Fibroblast of skin of left biceps (primary cell): ENCODE measurements around the gene CDC42BPG.
A peak's percentile ranks its signal among the peaks of the same experiment; 100 is the strongest.
"Not testable (repeated sequence)": the region's sequence is repeated elsewhere in the genome, so short reads cannot be mapped to it uniquely, and the experiment has no call there.

ENCODE experiments used
- DNase-seq, 2 experiments: peaks; one replicate each; pipeline ENCODE4 v3.0.0-alpha.2; 2013; ENCODE audit warnings: low read depth in 2 of 2

CDC42BPG gene

DNA sequence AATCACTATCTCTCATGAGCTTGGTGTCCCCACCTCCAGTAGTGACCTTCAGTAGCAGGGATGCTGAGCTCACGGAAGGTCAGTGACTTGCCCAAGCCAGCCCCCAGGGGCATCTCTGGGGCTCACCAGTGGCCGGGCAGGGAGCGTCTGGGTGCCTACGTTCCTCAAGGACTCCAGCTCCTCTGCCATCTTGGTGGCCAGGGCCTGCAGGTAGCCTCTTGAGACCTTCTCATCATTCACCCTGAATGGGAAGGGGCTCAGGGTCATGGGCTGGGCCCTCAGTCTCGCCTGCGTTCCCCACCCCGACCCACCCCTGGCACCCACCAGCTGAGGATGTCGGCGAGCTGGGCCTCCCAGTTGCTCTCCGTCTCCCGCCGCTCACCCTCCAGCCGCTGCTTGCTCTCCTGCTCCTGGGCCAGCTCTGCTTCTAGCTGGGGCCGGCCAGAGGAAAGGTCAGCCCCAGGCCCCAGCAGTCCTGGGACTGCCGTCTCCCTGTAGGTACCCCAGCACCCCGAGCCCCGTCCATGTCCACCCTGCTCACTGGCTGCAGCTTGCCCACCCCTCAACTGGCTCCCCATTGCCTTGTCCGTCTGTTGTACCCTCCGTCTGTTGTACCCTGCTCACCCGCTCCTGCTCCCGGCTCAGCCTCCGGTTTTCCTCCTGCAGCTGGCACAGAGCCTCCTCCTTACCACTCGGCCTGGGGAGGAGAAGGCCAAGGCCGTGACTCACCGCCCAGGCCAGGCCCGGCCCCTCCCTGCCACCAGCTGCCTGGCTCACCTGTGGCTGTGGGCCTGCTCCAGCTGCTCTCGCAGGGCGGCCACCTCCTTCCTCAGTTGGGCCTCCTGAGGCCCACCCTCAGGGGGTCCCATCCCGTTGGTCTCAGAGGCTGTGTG is 9.5 kb downstream of the CDC42BPG start:
- no peak for DNase-seq

DNA sequence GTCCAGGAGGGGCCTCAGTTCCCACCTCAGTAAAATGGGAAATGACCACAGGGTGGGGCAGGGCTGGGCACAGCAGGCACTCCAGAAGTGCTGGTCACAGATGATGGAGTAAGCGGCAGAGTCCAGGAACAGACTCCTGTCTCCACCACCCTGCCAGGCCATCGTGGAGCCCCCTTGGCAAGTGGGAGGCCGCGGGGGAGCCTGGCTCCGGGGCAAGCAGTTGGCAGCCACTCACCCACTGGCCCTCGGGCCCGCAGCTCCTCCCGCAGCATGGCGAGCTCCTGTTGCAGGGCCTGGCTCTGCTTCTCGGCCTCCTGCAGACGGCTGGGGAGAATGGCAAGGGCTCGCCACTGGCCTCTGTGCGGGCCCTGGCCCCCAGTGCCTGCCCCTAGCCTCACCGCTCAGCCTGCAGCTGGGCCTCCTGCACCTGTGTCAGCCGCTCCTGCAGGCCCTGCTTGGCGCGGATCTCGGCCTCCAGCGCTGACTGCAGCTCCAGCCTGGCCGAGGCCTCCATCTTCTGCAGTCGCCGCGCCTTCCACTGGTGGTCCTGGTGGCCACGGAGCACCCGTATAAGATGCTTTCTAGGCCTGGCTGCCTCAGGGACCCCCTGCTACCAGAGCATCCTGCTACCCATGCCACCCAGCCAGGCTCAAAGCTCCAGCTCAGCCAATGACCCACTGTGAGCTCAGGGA is 10.3 kb downstream of the CDC42BPG start:
- DNase-seq: no peak

DNA sequence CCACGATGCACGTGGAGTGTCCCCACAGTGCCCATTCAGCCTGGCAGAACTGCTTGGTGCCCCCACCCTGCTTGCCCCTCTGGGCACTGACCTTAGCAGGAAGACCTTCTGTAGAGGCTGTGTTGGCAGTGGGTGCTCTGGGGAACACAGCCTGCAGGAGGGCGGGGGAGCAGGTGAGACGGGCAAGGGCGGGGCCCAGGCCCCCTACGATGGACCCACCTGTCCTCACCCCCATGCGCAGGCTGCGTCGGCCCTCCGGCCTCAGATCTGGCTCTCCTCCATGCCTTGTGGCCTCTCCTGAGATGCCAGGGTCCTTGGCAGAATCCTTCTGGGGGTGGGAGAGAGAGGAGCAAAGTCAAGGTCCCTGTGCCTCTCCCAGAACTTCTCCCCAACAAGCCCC is 10.9 kb downstream of the CDC42BPG start:
- no peak for DNase-seq

DNA sequence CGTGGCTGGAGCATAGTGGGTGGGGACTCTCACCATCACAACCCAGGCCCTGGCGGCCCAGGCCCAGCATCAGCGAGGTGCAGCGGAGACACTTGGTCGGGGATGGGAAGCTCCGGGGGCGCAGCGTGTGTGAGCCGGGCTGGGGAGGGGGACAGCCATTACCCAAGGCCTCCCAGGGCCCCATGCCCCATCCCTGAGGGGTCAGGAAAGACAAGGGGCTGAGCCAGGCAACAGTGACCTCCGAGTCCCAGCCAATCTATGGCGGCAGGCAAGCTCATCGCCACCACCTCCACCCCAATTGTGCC is 11.3 kb downstream of the CDC42BPG start:
- DNase-seq: no peak

DNA sequence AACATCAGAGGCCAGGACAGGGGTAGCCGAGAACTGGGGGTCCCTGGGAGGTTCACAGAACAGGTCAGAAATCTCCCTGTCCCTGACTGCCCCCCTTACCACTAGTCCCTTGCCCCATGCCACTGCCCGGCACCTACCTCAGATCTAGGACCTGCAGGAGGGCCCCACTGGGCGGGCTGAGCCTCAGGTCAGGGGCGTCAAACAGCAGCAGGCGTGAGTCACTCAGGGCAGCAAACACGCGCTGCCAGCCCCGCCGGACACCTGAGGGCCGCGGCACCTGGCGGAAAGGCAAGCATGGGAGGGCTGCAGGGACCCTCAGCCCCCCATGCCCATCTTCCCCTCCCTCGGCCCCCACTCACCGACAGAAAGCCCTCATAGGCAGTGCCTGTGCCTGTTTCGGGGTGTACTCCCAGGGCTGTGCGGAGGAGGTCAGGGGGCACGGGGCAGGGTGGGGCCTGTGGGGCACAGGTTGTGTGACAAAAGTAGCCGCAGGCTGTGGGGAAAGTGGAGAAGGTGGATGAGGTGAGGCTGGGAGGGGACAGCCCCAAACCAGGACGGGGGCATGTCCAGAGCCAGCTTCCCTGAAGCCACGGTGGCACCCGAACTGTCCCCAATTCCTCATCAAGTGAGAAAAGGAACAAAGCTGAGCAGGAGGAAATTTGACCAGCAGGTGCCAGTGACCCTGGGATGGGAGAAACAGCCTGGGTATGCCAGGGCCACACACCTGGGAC is 11.8 kb downstream of the CDC42BPG start:
- no peak for DNase-seq

DNA sequence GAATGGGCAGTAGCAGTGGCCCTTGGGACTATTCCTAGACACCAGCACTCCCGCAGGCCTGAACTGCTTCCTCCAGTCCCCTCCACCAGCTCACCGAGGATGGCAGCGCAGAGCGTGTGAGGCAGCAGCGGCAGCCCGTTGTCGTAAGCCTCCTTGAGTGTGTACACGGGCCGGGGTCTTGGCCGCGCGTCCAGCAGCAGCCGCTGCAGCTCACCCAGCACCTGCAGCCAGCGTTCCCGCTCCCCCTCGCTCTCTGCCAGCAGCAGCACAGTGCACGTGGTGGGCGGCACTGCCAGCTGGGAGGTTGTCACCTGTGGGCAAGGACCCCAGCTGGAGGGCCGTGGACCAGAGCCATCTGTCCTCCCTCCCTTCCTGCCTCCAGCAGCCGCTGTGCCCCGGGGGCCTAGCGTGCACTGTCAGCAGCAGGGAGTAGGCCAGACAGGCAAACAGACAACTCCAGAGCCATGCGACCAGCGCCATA is 13.0 kb downstream of the CDC42BPG start:
- DNase-seq: no peak

DNA sequence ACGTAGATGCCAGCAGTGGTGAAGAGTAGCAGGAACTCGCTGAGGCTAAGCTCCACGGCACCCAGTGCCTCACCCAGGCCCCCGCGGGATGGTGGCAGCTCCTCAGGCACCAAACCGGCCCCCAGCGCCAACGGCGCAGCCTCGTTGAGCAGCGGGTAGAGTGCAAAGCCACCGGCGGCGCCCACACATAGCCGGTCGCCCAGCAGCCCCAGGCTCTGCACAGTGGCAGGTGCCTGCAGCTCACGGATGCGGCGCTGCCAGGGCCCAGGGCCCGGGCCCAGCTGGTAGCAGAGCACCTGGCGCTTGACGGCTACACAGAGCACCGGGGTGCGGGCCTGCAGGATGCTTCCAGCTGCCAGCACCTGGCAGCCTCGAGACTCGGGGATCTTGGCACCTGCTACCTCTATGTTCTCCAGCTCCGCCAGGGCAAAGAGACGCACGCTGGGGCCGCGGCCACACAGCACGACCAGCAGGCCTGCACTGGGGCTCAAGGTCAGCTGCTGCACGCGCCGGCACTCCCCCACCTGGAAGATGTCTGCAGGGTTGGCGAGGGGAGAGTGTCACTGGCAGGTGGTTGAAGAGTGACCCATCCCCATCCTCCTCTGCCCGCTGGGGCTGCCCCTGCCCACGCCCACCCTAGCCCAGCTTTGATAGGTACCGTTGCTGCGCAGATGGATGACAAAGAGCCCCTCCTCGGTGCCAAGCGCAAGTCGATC is 14.8 kb downstream of the CDC42BPG start:
- DNase-seq: no peak

DNA sequence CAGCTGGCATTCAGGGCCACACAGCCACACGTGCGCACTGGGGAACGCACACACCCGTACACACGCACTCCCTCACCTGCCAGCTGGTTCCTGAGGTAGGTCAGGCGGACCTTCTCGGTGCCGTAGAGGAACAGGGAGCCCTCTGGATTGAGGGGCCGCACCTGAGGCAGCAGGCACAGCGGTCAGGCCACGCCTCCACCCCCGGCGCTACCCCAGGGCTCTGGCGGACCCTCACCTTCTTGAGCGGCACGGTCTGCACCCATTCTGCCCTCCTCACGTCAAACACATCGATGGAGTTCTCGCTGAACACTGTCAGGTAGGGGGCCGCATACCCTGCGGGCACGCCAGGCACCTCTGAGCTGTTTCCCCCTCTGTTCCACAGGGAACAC is 17.0 kb downstream of the CDC42BPG start:
- no peak for DNase-seq

DNA sequence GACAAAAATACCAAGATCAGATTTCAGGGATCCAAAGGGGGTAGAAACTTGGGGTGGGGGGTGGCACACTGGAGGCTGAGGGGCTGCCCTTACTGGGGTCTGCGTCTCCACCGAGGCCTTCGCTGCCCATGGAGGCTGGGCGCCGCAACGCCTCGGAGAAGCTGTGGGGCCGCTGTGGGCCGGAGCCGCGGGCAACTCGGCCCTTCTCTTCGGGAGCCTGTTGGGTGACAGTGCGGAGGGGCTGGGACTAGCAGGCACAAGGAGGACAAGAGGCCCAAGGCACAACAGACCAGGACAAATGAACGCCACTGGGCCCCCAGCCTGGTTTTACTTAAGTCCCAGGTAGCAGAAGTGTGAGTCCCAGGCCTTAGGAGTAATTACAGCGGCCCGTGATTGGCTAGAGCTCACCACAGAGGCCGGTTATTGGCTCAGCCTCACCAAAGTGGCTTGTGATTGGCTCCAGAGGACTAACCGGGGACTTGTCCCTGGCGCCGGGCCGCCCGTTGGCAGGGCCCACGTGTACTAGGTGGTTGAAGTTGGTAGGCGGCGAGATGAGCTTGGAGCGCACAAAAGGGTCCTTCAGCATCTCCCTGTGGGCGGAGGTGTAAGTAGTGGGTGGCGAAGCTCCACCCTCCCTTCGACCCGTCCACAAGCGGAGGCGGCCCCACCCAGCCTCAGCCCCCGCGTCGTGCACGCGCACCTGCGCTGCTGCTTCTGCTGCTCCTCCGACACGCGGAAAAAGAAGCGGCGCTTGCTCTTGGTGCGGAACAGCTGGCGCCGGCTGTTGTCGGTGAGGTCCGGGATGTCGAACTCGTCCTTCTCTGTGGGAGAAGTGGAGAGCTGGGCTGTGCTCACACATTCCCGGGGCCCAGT is 17.6 kb downstream of the CDC42BPG start:
- DNase-seq: no peak

DNA sequence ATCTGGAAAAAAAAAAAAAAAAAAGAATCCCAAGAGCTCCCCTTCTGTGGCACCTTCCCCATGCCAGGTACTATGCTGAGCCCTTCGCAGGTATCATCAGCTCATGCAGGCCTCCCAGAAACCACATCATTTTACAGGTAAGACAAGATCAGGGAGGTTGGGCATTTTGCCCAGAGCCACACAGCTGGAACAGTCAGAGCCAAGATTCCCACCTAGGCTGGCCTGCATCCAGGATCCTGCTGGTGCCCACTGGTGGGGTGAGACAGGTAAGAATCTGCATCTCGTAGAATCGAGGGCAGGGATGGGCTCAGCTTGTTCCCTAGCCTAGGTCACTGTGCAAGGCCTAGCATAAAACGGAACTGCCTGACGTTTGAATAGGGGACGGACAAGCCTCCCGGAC is 18.4 kb downstream of the CDC42BPG start:
- DNase-seq: no peak

DNA sequence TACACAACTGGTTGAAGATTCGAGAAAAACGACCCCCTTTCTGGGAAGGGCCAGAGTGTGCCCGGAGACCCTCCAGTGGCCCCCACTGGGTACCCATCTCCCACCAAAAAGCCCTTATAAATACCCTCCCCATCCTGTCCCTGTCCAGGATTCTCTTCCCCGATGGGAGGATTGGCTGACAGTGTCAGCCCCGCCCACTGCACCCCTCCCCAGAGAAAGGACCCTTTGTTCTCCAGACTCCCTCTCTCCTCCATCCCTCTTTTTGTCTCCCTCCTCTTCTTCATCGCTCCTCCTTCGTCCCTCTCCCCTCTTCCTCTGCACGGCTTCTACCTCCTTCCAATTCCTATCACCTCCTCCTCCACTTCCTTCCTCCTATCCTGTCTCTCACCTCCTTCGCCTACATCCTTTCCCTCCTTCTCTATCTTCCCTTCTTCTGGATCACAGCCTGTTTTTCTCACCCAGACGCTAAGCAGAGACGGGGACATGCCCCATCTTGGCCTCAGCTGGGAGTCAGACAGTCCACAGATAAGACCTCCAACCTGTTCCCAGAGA is 20.8 kb downstream of the CDC42BPG start:
- DNase-seq: no peak

DNA sequence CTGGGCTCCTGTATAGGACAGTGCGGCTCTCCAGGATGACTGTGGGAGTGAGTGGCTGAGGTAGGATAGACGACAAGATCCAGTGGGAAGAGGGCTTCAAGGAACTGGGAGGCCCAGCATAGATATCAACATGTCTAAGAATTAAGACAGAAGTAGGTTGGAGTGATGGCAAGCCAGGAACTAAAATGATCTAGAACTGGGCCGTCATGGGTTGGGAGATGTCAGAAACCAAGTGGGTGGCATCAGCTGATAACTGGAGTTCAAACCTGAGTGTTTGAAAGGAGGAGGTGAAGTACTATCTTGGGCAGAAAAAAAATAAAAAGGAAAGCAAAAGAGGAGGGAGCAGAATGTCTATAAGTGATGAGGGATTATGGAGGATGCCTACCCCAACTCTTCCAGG is 27.0 kb downstream of the CDC42BPG start:
- DNase-seq: no peak

DNA sequence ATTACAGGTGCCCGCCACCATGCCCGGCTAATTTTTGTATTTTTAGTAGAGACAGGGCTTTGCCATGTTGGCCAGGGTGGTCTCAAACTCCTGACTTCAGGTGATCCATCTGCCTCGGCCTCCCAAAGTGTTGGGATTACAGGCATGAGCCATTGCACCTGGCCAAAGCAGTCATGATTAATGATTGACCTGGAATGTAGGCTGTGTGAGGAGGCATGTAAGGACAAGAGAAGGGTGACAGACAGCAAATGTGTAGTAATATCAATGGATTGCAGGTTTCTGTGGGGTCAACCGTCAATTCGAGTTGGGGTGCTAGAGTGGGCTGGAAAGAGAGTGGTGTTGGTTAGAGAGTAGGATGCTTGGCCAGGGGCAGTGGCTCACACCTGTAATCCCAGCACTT is 29.0 kb downstream of the CDC42BPG start:
- not testable (repeated sequence) for DNase-seq

DNA sequence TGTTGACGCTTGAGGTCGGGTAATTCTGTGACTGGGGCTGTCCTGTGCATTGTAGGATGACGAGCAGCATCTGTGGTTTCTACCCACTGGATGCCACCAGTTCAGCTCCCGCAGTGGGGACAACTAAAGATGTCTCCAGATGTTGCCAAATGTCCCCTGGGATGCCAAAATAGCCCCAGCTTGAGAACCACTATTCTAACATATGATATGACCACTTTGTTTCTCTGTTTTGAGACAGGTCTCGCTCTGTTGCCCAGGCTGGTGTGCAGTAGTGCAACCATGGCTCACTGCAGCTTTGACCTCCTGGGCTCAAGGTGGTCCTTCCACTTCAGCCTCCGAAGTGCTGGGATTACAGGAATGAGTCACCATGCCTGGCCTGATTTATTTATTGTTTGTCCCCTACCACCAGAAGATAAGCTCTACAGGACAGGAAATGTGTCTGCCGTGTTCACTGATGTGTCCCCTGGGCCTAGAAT is 29.7 kb downstream of the CDC42BPG start:
- DNase-seq: no peak

DNA sequence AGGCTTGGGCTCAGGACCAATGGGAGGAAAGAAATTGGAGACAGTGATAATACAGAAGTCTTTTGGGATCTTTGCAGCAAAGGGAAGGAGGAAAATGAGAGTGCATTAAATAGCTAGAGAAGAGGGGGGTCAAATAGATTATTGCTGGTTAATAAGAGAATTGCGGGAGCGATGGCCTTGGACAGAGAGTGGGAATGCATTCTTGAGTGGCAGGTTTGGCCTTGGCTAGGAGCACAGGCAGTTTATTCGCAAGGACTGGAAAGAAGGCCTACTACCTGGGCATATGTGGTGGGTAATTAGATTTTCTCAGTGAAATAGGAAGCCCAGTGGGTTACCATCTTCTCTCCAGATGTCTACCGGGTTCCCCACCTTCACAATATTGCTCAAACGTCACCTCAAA is 30.6 kb downstream of the CDC42BPG start:
- no peak for DNase-seq

DNA sequence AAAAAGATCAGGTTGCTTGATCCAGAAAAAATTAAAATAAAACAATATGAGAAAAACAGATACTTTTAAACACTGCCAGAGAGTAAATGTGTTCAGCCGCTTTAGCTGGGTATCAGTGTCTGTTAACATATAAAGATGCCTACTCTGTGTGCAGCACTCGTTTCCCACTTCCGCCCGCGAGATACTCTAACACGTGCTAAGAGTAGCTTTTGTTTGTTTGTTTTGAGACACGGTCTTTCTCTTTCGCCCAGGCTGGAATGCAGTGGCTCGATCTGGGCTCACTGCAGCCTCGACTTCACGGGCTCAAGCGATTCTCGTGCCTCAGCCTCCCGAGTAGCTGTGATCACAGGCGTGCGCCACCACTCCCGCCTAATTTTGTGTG is 33.6 kb downstream of the CDC42BPG start:
- DNase-seq: no peak

DNA sequence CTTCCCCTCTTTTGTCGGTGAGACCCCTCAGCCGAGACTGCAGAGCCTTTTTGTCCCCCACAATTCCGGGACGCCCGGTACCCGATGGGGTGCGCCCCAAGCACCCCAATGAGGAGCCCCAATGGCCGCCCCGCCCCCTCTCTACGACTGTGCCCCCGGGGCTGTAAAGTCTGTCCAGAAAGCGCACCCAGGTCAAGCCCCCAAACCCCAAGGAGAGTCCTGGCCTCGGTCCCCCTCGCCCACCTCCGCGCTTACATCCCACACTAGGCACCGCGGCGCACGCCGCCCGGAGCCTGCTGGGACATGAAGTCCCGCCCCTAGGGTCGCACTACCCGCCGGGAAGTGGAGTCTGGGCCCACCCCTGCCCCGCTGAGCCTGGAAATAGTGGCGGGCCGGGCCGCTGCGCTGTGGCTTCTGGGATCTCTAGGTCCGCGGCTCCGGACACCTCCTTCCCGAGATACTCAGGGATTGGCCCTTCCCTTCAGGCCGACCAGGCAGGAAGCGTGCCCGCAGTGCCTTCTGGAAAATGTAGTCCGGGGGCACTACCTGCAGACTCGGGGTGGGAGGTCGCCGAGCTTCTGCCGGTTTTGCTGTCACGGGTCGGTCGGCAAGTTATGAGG is 34.1 kb downstream of the CDC42BPG start, which contains the start of gene MEN1:
MEN1 (minus strand) TSS at position 281 of the 620 bp plus-strand sequence. CDS start 442 bp downstream, outside the sequence.
- DNase-seq: peak; percentile 83 to 84

DNA sequence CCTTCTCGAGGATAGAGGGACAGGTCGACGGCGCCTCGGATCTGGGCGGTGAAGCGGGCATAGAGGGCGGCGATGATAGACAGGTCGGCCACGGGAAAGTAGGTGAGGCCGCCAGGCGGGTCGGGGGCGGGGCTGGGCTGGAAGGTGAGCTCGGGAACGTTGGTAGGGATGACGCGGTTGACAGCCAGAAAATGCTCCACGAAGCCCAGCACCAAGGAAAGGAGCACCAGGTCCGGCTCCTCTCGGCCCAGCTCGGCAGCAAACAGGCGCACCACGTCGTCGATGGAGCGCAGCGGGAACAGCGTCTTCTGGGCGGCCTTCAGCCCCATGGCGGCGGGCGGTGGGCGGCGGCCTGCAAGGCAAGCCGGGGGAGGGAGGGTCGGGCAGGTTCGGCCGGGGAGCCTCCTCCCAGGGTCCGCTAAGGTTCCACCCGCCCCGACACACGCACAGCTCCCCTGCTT is 34.6 kb downstream of the CDC42BPG start:
- DNase-seq: no peak

DNA sequence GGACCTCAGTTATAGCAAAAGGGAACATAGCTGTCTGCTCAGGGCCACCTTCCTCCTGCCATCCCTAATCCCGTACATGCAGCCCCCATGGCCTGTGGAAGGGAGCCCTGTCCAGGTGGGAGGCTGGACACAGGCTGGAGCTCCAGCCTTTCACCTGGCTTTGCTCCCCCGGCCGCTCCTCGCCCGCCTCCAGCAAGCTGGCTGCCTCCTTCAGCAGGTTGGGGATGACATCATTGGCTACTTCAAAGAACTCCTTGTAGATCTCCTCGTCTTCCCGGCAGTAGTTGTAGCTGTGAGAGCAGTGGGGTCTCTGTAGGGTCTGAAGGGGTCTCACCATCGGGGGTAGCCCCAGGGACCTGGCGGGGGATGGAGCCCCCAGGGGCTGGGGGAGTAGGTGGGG is 39.0 kb downstream of the CDC42BPG start:
- DNase-seq: no peak
